ENCODE measurements around the gene SKOR1.

The SKOR1 gene

DNA sequence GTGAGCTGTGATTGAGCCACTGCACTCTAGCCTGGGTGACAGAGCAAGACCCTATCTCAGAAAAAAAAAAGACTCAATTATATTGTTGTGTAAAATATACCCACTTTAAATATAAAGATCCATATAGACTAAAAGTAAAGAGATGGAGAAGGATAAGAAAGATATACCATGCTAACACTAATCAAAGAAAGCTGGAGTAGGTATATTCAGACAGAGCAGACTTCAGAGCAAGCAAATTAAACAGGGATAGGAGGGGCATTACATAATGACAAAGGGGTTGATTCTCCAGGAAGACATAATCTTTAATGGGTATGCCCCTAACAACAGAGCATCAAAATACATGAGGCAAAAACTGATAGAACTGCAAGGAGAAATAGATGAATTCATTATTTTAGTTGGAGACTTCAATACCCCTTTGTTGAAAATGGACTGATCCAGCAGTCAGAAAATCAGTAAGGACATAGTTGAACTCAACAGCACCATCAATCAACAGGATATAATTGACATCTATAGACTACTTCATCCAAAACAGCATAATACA, 45.6 kb downstream of the SKOR1 start:
- H3K27me3 ChIP-seq (ENCODE audit: insufficient read depth, poor library complexity, severe bottlenecking), result no peaks in the 10 kb centered on the region
- no peak for DNase-seq (ENCODE audit: low read depth in 1 of 2, low spot score in 1 of 2)

GRCh38 chr15:67873777-67874176, 48.5 kb downstream of the SKOR1 start:
- no peak overlapping the region for H3K4me3 ChIP-seq (replicated peaks; ENCODE audit: insufficient read depth, low read length)
- no peaks in the 10 kb centered on the region for H3K27me3 ChIP-seq (ENCODE audit: insufficient read depth, poor library complexity, severe bottlenecking)
- TF ChIP-seq SPI1 (IDR thresholded peaks at IDR 0.05; ENCODE audit: borderline replicate concordance, low read depth), result no peak
- no peak for TF ChIP-seq GABPA (IDR thresholded peaks at IDR 0.05; ENCODE audit: low read depth)
- no peak for TF ChIP-seq POLR2AphosphoS5 (IDR thresholded peaks at IDR 0.05; ENCODE audit: low read depth)
- TF ChIP-seq CTCF (IDR thresholded peaks at IDR 0.05; ENCODE audit: insufficient read depth, low read length), result no peak
- TF ChIP-seq, protein P1, sequence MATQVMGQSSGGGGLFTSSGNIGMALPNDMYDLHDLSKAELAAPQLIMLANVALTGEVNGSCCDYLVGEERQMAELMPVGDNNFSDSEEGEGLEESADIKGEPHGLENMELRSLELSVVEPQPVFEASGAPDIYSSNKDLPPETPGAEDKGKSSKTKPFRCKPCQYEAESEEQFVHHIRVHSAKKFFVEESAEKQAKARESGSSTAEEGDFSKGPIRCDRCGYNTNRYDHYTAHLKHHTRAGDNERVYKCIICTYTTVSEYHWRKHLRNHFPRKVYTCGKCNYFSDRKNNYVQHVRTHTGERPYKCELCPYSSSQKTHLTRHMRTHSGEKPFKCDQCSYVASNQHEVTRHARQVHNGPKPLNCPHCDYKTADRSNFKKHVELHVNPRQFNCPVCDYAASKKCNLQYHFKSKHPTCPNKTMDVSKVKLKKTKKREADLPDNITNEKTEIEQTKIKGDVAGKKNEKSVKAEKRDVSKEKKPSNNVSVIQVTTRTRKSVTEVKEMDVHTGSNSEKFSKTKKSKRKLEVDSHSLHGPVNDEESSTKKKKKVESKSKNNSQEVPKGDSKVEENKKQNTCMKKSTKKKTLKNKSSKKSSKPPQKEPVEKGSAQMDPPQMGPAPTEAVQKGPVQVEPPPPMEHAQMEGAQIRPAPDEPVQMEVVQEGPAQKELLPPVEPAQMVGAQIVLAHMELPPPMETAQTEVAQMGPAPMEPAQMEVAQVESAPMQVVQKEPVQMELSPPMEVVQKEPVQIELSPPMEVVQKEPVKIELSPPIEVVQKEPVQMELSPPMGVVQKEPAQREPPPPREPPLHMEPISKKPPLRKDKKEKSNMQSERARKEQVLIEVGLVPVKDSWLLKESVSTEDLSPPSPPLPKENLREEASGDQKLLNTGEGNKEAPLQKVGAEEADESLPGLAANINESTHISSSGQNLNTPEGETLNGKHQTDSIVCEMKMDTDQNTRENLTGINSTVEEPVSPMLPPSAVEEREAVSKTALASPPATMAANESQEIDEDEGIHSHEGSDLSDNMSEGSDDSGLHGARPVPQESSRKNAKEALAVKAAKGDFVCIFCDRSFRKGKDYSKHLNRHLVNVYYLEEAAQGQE (IDR thresholded peaks at IDR 0.05; ENCODE audit: insufficient replicate concordance, low read depth), result no peak
- no peak overlapping the region for H3K27ac ChIP-seq (replicated peaks)
- no peak for DNase-seq (ENCODE audit: low read depth in 1 of 2, low spot score in 1 of 2)

More for the DNA sequence above, 45.6 kb downstream of the SKOR1 start:
- TF ChIP-seq, protein P1 (IDR thresholded peaks at IDR 0.05; ENCODE audit: insufficient replicate concordance, low read depth), result no peak
- TF ChIP-seq SPI1 (IDR thresholded peaks at IDR 0.05; ENCODE audit: borderline replicate concordance, low read depth), result no peak
- TF ChIP-seq GABPA (IDR thresholded peaks at IDR 0.05; ENCODE audit: low read depth), result no peak
- TF ChIP-seq POLR2AphosphoS5 (IDR thresholded peaks at IDR 0.05; ENCODE audit: low read depth), result no peak
- TF ChIP-seq CTCF (IDR thresholded peaks at IDR 0.05; ENCODE audit: insufficient read depth, low read length), result no peak
- Histone ChIP-seq H3K27ac (replicated peaks) (no peak overlapping the region), H3K4me3 (replicated peaks; ENCODE audit: insufficient read depth, low read length) (no peak overlapping the region)

GRCh38 chr15:67878712-67879206, 53.5 kb downstream of the SKOR1 start:
- no peak for TF ChIP-seq GABPA (IDR thresholded peaks at IDR 0.05; ENCODE audit: low read depth)
- Histone ChIP-seq H3K27ac (replicated peaks) (peak overlapping the region; percentile 70), H3K27me3 (ENCODE audit: insufficient read depth, poor library complexity, severe bottlenecking) (no peaks in the 10 kb centered on the region), H3K4me3 (replicated peaks; ENCODE audit: insufficient read depth, low read length) (no peak overlapping the region)
- peak in 1 of 2 experiments; percentile 37 for DNase-seq (ENCODE audit: low read depth in 1 of 2, low spot score in 1 of 2)

DNA sequence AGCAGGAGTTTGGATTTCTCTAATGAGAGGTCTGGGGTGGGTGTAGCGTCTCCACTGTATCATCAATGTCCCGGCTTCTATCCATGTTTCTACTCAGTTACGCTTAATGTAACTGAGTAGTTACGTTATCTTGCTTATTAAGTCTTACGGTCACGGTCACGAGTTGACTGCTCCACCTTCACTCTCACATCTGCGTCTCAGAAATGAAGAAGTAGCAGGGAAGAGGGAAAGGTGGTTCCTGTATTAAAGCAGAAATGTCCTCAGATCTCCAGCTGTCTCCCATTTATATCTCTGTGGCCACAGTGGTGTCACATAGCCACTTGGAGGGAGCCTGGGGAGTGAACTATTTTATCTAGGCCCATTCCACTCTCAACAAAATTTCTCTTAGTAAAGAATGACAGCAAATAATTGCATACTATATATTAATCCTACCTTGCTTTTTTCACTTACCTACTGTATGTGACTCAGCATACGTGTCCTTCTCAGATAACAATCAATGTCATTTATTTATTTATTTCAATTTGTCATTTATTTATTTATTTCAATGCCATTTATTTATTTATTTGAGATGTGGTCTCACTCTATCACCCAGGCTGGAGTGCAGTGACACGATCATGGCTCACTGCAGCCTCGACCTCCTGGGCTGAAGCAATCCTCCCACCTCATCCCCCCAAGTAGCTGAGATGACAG, 54.3 kb downstream of the SKOR1 start:
- H3K27me3 ChIP-seq (ENCODE audit: insufficient read depth, poor library complexity, severe bottlenecking), result no peaks in the 10 kb centered on the region
- peak; percentile 90 for TF ChIP-seq POLR2AphosphoS5 (IDR thresholded peaks at IDR 0.05; ENCODE audit: low read depth)
- no peak for TF ChIP-seq GABPA (IDR thresholded peaks at IDR 0.05; ENCODE audit: low read depth)
- TF ChIP-seq CTCF (IDR thresholded peaks at IDR 0.05; ENCODE audit: insufficient read depth, low read length), result no peak
- TF ChIP-seq, protein P1 (IDR thresholded peaks at IDR 0.05; ENCODE audit: insufficient replicate concordance, low read depth), result no peak
- peak; percentile 69; the same call in 1 of the 2 replicates for TF ChIP-seq SPI1 (IDR thresholded peaks at IDR 0.05; ENCODE audit: borderline replicate concordance, low read depth)
- DNase-seq (ENCODE audit: low read depth in 1 of 2, low spot score in 1 of 2), result peak in 1 of 2 experiments; percentile 83
- peak overlapping the region; percentile 70 for H3K27ac ChIP-seq (replicated peaks)
- H3K4me3 ChIP-seq (replicated peaks; ENCODE audit: insufficient read depth, low read length), result no peak overlapping the region
